PFSK-1 (cell line): ENCODE measurements around the gene TTC12.

Source experiments
- FOXP2 ChIP-seq: optimal IDR thresholded peaks from 2 replicates; pipeline ENCODE3; 2011; ENCODE audit warnings: borderline replicate concordance, control low read depth, inconsistent platforms; ENCODE audit not compliant: insufficient read depth; ENCODE audit errors: extremely low read length, extremely low read depth
- POLR2AphosphoS5 ChIP-seq: IDR thresholded peaks from 2 replicates; pipeline ENCODE4 v1.6.1; 2012; ENCODE audit warnings: low read depth, mild to moderate bottlenecking, control low read depth, low read length, moderate library complexity
- SIN3A ChIP-seq: IDR thresholded peaks from 2 replicates; pipeline ENCODE4 v1.6.1; 2012; ENCODE audit warnings: mild to moderate bottlenecking, low read length, moderate library complexity, borderline replicate concordance; ENCODE audit not compliant: insufficient read depth
- TAF1 ChIP-seq: IDR thresholded peaks from 2 replicates; pipeline ENCODE4 v1.6.1; 2012; ENCODE audit warnings: low read length, control low read depth, borderline replicate concordance; ENCODE audit not compliant: insufficient read depth
- TF ChIP-seq, protein P1 (sequence below), 2 experiments: IDR thresholded peaks; 2 replicates each; pipeline versions ENCODE4 v1.6.1 to v1.8.0; 2011 to 2012; ENCODE audit warnings: low read depth in 2 of 2, low read length in 2 of 2, control low read depth in 1 of 2, inconsistent platforms in 1 of 2, mild to moderate bottlenecking in 1 of 2, moderate library complexity in 1 of 2; ENCODE audit not compliant: insufficient read depth in 1 of 2

The TTC12 gene

DNA sequence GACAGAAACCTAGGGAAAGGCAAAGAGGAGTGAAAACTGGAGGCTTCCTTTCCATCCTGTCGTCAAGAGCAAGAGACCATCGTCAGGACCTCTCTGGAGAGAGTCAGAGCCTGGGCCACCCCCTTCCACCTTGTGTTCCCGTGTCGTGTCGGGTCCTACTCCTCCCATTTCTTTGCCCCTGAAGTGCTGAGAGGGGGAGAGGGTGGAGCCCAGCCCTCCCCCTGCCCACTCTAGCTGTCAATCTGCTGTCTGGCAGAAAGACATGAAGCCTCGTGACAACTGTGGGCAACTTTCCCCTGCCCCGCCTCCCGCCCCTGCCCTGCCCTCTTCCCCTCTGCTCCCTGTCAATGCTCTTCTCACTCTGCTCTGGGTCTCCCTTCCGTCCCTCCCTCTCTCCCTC is 93.8 kb downstream of the TTC12 start:
- TF ChIP-seq FOXP2 (no peak), TAF1 (no peak), SIN3A (no peak), POLR2AphosphoS5 (no peak)
- TF ChIP-seq, protein P1, sequence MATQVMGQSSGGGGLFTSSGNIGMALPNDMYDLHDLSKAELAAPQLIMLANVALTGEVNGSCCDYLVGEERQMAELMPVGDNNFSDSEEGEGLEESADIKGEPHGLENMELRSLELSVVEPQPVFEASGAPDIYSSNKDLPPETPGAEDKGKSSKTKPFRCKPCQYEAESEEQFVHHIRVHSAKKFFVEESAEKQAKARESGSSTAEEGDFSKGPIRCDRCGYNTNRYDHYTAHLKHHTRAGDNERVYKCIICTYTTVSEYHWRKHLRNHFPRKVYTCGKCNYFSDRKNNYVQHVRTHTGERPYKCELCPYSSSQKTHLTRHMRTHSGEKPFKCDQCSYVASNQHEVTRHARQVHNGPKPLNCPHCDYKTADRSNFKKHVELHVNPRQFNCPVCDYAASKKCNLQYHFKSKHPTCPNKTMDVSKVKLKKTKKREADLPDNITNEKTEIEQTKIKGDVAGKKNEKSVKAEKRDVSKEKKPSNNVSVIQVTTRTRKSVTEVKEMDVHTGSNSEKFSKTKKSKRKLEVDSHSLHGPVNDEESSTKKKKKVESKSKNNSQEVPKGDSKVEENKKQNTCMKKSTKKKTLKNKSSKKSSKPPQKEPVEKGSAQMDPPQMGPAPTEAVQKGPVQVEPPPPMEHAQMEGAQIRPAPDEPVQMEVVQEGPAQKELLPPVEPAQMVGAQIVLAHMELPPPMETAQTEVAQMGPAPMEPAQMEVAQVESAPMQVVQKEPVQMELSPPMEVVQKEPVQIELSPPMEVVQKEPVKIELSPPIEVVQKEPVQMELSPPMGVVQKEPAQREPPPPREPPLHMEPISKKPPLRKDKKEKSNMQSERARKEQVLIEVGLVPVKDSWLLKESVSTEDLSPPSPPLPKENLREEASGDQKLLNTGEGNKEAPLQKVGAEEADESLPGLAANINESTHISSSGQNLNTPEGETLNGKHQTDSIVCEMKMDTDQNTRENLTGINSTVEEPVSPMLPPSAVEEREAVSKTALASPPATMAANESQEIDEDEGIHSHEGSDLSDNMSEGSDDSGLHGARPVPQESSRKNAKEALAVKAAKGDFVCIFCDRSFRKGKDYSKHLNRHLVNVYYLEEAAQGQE (IDR thresholded peaks at IDR 0.05; ENCODE audit: insufficient read depth in 1 of 2, low read depth in 2 of 2, low read length in 2 of 2): no peak

DNA sequence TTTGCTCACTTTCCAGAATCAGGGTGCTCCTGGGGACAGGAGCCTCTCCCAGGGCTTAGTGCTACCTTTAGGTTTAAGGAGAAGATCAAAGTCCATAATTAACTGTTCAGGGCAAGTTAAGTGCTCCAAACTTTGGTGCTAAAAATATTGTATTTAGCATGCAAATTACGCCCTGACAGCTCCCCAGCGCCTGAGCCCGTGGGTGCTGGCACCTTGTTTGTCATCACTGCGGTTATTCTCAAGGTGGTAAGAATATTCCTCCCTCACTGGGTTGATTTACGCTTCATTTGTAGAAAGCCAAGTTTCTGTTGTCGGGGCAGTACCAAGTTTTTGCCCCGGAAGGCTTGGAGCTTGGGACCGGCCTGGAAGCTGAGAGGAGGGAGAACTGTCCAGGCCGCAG is 94.5 kb downstream of the TTC12 start:
- TF ChIP-seq SIN3A (no peak), FOXP2 (no peak), TAF1 (no peak)
- TF ChIP-seq, protein P1 (IDR thresholded peaks at IDR 0.05; ENCODE audit: insufficient read depth in 1 of 2, low read depth in 2 of 2, low read length in 2 of 2): no peak

DNA sequence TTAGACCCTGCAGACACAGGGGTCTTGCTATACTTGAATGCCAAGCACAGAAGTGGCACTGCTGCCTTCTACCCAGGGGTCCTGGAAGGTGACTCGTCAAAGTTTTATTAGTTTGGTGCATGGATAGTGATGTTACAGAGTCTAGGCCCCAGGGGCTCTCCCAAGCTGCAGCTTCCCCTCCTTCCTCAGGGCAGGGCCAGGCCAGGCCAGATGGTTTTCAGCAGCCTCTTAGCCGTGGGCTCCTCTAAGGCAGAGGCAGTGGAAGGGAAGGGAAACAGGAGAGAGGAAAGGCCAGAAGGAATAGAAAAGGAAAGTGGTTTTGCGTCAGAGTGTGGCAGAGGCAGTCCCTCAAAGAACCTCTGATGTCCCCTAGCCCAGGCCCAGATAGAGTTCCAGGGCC is 95.1 kb downstream of the TTC12 start:
- TF ChIP-seq TAF1: no peak
- TF ChIP-seq SIN3A: no peak
- TF ChIP-seq, protein P1 (IDR thresholded peaks at IDR 0.05; ENCODE audit: insufficient read depth in 1 of 2, low read depth in 2 of 2, low read length in 2 of 2): no peak

DNA sequence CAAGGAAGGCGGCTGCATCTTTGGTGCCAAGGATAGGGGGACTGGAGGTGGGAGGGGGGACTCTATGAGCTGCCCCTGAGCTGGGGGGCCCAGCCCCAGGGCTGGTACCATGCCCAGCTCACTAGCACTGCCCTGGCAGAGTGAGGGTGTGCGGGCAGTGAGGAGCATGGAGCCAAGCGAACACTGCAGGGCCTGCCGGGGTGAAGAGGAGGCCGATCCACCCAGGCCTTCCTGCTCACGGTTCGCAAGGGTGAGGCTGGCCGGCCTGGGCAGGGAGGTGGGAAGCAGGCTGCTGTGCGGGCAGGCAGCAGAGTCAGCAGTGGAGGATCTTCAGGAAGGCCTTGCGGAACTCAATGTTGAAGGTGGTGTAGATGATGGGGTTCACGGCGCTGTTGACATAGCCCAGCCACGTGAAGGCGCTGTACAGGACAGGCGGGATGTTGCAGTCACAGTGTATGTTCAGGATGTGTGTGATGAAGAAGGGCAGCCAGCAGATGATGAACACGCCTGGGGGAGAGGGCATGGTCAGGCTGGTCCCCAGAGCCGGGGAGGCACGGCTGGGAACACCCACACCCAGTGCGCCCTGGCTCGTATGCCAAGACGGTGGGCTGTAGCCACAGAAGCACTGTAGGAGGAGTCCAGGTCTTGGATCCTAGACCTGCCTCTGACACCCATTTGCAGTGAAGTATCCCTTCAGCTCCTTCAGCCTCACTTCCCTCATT is 96.2 kb downstream of the TTC12 start:
- TF ChIP-seq SIN3A: no peak
- no peak for TF ChIP-seq TAF1
- TF ChIP-seq FOXP2: no peak
- no peak for TF ChIP-seq POLR2AphosphoS5
- TF ChIP-seq, protein P1 (IDR thresholded peaks at IDR 0.05; ENCODE audit: insufficient read depth in 1 of 2, low read depth in 2 of 2, low read length in 2 of 2): no peak

DNA sequence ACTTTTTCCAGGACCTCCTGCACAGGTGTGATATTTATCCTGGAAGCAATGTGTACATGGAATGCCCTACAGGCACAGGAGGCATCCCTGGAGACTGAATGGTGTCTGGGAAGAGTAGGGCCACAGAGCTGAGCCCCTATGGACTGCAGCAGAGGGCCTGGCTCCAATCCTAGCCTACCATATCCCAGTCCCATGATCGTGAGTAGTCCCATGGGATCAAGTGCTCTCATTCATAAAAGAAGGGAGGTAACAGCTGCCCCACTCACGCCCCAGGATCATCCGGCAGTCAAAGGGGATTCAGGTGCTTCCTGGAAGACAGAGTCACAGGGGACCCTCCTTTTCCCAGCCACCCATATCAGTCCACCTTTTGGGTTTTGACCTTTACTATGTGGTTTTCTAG is 97.2 kb downstream of the TTC12 start:
- TF ChIP-seq, protein P1 (IDR thresholded peaks at IDR 0.05; ENCODE audit: insufficient read depth in 1 of 2, low read depth in 2 of 2, low read length in 2 of 2): no peak
- TF ChIP-seq POLR2AphosphoS5 (no peak), FOXP2 (no peak)
